ENCODE results near the gene CD74.
A peak's percentile ranks its signal among the peaks of the same experiment; 100 is the strongest.

The CD74 gene

GRCh38 chr5:150357326-150358260 is 55.1 kb downstream of the CD74 start, which contains the start of gene TCOF1:
TSS of gene TCOF1 (plus strand) at chr5:150357697. CDS start at chr5:150357747, 50 bp downstream.
- Histone ChIP-seq H2AFZ (ENCODE audit: low read depth, low read length, severe bottlenecking) (peak within 1 kb of the TSS; percentile 97), H3F3A (ENCODE audit: insufficient read depth) (no peaks in the 10 kb centered on the region), H3K27ac (ENCODE audit: low read depth, low read length) (peak within 1 kb of the TSS; percentile 50), H4K20me1 (ENCODE audit: low read depth, low read length) (no peaks in the 10 kb centered on the region; the same call in 1 of the 2 replicates), H3K27me3 (ENCODE audit: low read length) (no peaks in the 10 kb centered on the region), H3K9me3 (ENCODE audit: insufficient read depth, low read length) (no peaks in the 10 kb centered on the region), H3K9me2 (replicated peaks; ENCODE audit: insufficient read depth, low read length) (no peaks in the 10 kb centered on the region), H3K4me3 (ENCODE audit: insufficient read depth, low read length, poor library complexity, severe bottlenecking) (peak within 1 kb of the TSS; percentile 96), H3K36me3 (ENCODE audit: low read length) (peaks cover 4% of the 10 kb centered on the region; the same call in 1 of the 2 replicates), H3K79me2 (ENCODE audit: insufficient read depth, low read length) (peaks cover 47% of the 10 kb centered on the region), H3K4me2 (ENCODE audit: low read depth, low read length, poor library complexity, severe bottlenecking) (peak within 1 kb of the TSS; percentile 72), H3K9ac (ENCODE audit: low read length) (peak within 1 kb of the TSS; percentile 92)
- TF ChIP-seq EZH2phosphoT487 (conservative IDR thresholded peaks at IDR 0.05; ENCODE audit: low read length): no peak
- TF ChIP-seq, protein P1, sequence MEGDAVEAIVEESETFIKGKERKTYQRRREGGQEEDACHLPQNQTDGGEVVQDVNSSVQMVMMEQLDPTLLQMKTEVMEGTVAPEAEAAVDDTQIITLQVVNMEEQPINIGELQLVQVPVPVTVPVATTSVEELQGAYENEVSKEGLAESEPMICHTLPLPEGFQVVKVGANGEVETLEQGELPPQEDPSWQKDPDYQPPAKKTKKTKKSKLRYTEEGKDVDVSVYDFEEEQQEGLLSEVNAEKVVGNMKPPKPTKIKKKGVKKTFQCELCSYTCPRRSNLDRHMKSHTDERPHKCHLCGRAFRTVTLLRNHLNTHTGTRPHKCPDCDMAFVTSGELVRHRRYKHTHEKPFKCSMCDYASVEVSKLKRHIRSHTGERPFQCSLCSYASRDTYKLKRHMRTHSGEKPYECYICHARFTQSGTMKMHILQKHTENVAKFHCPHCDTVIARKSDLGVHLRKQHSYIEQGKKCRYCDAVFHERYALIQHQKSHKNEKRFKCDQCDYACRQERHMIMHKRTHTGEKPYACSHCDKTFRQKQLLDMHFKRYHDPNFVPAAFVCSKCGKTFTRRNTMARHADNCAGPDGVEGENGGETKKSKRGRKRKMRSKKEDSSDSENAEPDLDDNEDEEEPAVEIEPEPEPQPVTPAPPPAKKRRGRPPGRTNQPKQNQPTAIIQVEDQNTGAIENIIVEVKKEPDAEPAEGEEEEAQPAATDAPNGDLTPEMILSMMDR (IDR thresholded peaks at IDR 0.05; ENCODE audit: insufficient read depth, low read length, poor library complexity, severe bottlenecking): no peak

- H3K9ac ChIP-seq (ENCODE audit: low read length): peak overlapping the region; percentile 92
- no peaks in the 10 kb centered on the region for H3K9me3 ChIP-seq (ENCODE audit: insufficient read depth, low read length)
- H3F3A ChIP-seq (ENCODE audit: insufficient read depth): no peaks in the 10 kb centered on the region
- no peak overlapping the region for H3K27ac ChIP-seq (ENCODE audit: low read depth, low read length)
- H3K36me3 ChIP-seq (ENCODE audit: low read length): peaks cover 4% of the 10 kb centered on the region; the same call in 1 of the 2 replicates
- H2AFZ ChIP-seq (ENCODE audit: low read depth, low read length, severe bottlenecking): peak overlapping the region; percentile 97
- peak overlapping the region; percentile 72 for H3K4me2 ChIP-seq (ENCODE audit: low read depth, low read length, poor library complexity, severe bottlenecking)
- TF ChIP-seq, protein P1 (IDR thresholded peaks at IDR 0.05; ENCODE audit: insufficient read depth, low read length, poor library complexity, severe bottlenecking): no peak
- TF ChIP-seq EZH2phosphoT487 (conservative IDR thresholded peaks at IDR 0.05; ENCODE audit: low read length): no peak
- no peaks in the 10 kb centered on the region; the same call in 1 of the 2 replicates for H4K20me1 ChIP-seq (ENCODE audit: low read depth, low read length)
- H3K9me2 ChIP-seq (replicated peaks; ENCODE audit: insufficient read depth, low read length): no peaks in the 10 kb centered on the region
- peaks cover 38% of the 10 kb centered on the region for H3K79me2 ChIP-seq (ENCODE audit: insufficient read depth, low read length)
- H3K27me3 ChIP-seq (ENCODE audit: low read length): no peaks in the 10 kb centered on the region
- H3K4me3 ChIP-seq (ENCODE audit: insufficient read depth, low read length, poor library complexity, severe bottlenecking): peak overlapping the region; percentile 46
Observed at GRCh38 chr5:150356575-150357294, 56.0 kb downstream of the CD74 start.

- no peaks in the 10 kb centered on the region for H3F3A ChIP-seq (ENCODE audit: insufficient read depth)
- H3K9me3 ChIP-seq (ENCODE audit: insufficient read depth, low read length): no peaks in the 10 kb centered on the region
- no peaks in the 10 kb centered on the region for H3K36me3 ChIP-seq (ENCODE audit: low read length)
- no peaks in the 10 kb centered on the region for H4K20me1 ChIP-seq (ENCODE audit: low read depth, low read length)
- H3K9ac ChIP-seq (ENCODE audit: low read length): no peak overlapping the region
- no peaks in the 10 kb centered on the region for H3K9me2 ChIP-seq (replicated peaks; ENCODE audit: insufficient read depth, low read length)
- no peak overlapping the region for H3K27ac ChIP-seq (ENCODE audit: low read depth, low read length)
- H2AFZ ChIP-seq (ENCODE audit: low read depth, low read length, severe bottlenecking): no peak overlapping the region
- H3K4me2 ChIP-seq (ENCODE audit: low read depth, low read length, poor library complexity, severe bottlenecking): no peak overlapping the region
- H3K79me2 ChIP-seq (ENCODE audit: insufficient read depth, low read length): peaks cover 30% of the 10 kb centered on the region
- H3K4me3 ChIP-seq (ENCODE audit: insufficient read depth, low read length, poor library complexity, severe bottlenecking): no peak overlapping the region
- TF ChIP-seq, protein P1 (IDR thresholded peaks at IDR 0.05; ENCODE audit: insufficient read depth, low read length, poor library complexity, severe bottlenecking): no peak
- TF ChIP-seq EZH2phosphoT487 (conservative IDR thresholded peaks at IDR 0.05; ENCODE audit: low read length): no peak
- no peaks in the 10 kb centered on the region for H3K27me3 ChIP-seq (ENCODE audit: low read length)
Observed at GRCh38 chr5:150355791-150356190, 56.9 kb downstream of the CD74 start.

All from SU-DHL-6 (cell line).